Activated naive CD4-positive, alpha-beta T cell treated with anti-CD3 and anti-CD28 coated beads for 36 hours (primary cell): ENCODE results near the gene ZNF771. TPM values are rescaled to one million over a fixed set of nuclear protein-coding genes. Genes with fewer than 3 reads are reported as not detected.
A peak's percentile ranks its signal among the peaks of the same experiment; 100 is the strongest.

Source experiments
- CTCF ChIA-PET: fragments of 350-600 bp; sonication (Branson Sonifier 250); formaldehyde crosslinking; loops from one replicate; lab custom pipeline; 2021; ENCODE audit warnings: antibody characterized with exemption; lab: Charles Lee
- DNase-seq: peaks from one replicate; pipeline ENCODE4 v3.0.0-alpha.2; 2020
- H3K27ac Mint-ChIP-seq: one replicate; pipeline ENCODE4 v1.8.0; 2021; ENCODE audit warnings: mild to moderate bottlenecking, mixed read lengths
- H3K27me3 Mint-ChIP-seq: one replicate; pipeline ENCODE4 v1.8.0; 2021; ENCODE audit warnings: low read depth, mixed read lengths
- H3K36me3 Mint-ChIP-seq: one replicate; pipeline ENCODE4 v1.8.0; 2021; ENCODE audit warnings: low read depth, mixed read lengths
- H3K4me1 Mint-ChIP-seq: one replicate; pipeline ENCODE4 v1.8.0; 2021; ENCODE audit warnings: low read depth, mixed read lengths
- H3K4me3 Mint-ChIP-seq: one replicate; pipeline ENCODE4 v1.8.0; 2021; ENCODE audit warnings: mild to moderate bottlenecking, moderate library complexity, mixed read lengths
- H3K9me3 Mint-ChIP-seq: one replicate; pipeline ENCODE4 v1.8.0; 2021; ENCODE audit warnings: mixed read lengths
- intact Hi-C: fragments of 100-400 bp; cut with micrococcal nuclease; formaldehyde crosslinking; loops from one replicate; pipeline ENCODE4 v1.15.1; 2023
- total RNA-seq, 2 experiments: library from RNA; stranded (reverse); gene quantifications; one replicate each; pipeline ENCODE4 v1.2.3, GENCODE V29; 2021

Gene ZNF771
- total RNA-seq, 2 experiments from 2014 or later: 3.4 to 4.7 TPM

- DNase-seq: no peak
- peak overlapping the region; percentile 94 for H3K4me3 Mint-ChIP-seq
- H3K27ac Mint-ChIP-seq: peak overlapping the region; percentile 72
- H3K36me3 Mint-ChIP-seq: peaks cover 18% of the 10 kb centered on the region
- intact Hi-C loops: no loop called here
- H3K27me3 Mint-ChIP-seq: no peaks in the 10 kb centered on the region
- H3K9me3 Mint-ChIP-seq: no peaks in the 10 kb centered on the region
- CTCF ChIA-PET: interaction anchor here (0.6 to 1.6 kb wide), 5 partner anchors 14 to 177 kb away, joined by 3 to 6 read pairs (median 5); partner anchors contain the start of gene SEPTIN1
- H3K4me1 Mint-ChIP-seq: peaks cover 46% of the 10 kb centered on the region
Measured at GRCh38 chr16:30369091-30369937, 38.1 kb upstream of the ZNF771 start.

GRCh38 chr16:30369938-30370455, 37.4 kb upstream of the ZNF771 start:
- Mint-ChIP-seq H3K9me3 (no peaks in the 10 kb centered on the region), H3K27ac (no peak overlapping the region), H3K27me3 (no peaks in the 10 kb centered on the region), H3K4me3 (peak overlapping the region; percentile 94), H3K36me3 (peaks cover 16% of the 10 kb centered on the region), H3K4me1 (peaks cover 45% of the 10 kb centered on the region)
- no peak for DNase-seq
- CTCF ChIA-PET: interaction anchor here (1.0 to 1.6 kb wide), 3 partner anchors 13 to 40 kb away, joined by 5 to 9 read pairs (median 6); partner anchors contain the start of gene SEPTIN1
- intact Hi-C loops: loop anchor here (1.0 to 10.0 kb wide), 12 partner anchors 8 to 555 kb away; partner anchors contain the start of genes ALDOA, CD2BP2, FBRS and FBXL19

GRCh38 chr16:30370456-30371247, 36.8 kb upstream of the ZNF771 start, which contains the start of gene TBC1D10B:
TSS of gene TBC1D10B (minus strand) at chr16:30370494. CDS start at chr16:30370183, 311 bp downstream.
- H3K4me3 Mint-ChIP-seq: peak within 1 kb of the TSS; percentile 94
- peaks cover 12% of the 10 kb centered on the region for H3K36me3 Mint-ChIP-seq
- H3K4me1 Mint-ChIP-seq: peaks cover 40% of the 10 kb centered on the region
- intact Hi-C loops: loop anchor here (1.0 to 10.0 kb wide), 13 partner anchors 8 to 554 kb away; partner anchors contain the start of genes ALDOA, CD2BP2, FBRS and FBXL19
- peak; percentile 100 for DNase-seq
- CTCF ChIA-PET: interaction anchor here (0.8 to 2.7 kb wide), 7 partner anchors 13 to 258 kb away, joined by 3 to 10 read pairs (median 6); partner anchors contain the start of genes SEPTIN1 and ZNF771
- H3K27ac Mint-ChIP-seq: peak within 1 kb of the TSS; percentile 98
- H3K9me3 Mint-ChIP-seq: no peaks in the 10 kb centered on the region
- no peaks in the 10 kb centered on the region for H3K27me3 Mint-ChIP-seq

- peak overlapping the region; percentile 91 for H3K4me3 Mint-ChIP-seq
Measured at GRCh38 chr16:30371248-30371816, 36.1 kb upstream of the ZNF771 start.

GRCh38 chr16:30372038-30372712, 35.2 kb upstream of the ZNF771 start:
- peak overlapping the region; percentile 98 for H3K27ac Mint-ChIP-seq
- intact Hi-C loops: loop anchor here (5.0 to 10.0 kb wide), 2 partner anchors 550 to 553 kb away; partner anchors contain the start of genes FBXL19 and MVP
- no peak for DNase-seq
- CTCF ChIA-PET: interaction anchor here (0.6 to 2.7 kb wide), 5 partner anchors 11 to 86 kb away, joined by 3 to 10 read pairs (median 6); partner anchors contain the start of genes SEPTIN1 and ZNF771
- H3K4me1 Mint-ChIP-seq: peaks cover 32% of the 10 kb centered on the region
- no peaks in the 10 kb centered on the region for H3K27me3 Mint-ChIP-seq
- H3K9me3 Mint-ChIP-seq: no peaks in the 10 kb centered on the region
- H3K36me3 Mint-ChIP-seq: peaks cover 6% of the 10 kb centered on the region
- peak overlapping the region; percentile 91 for H3K4me3 Mint-ChIP-seq

More at GRCh38 chr16:30371248-30371816, 36.1 kb upstream of the ZNF771 start:
- H3K27me3 Mint-ChIP-seq: no peaks in the 10 kb centered on the region
- peaks cover 38% of the 10 kb centered on the region for H3K4me1 Mint-ChIP-seq
- H3K27ac Mint-ChIP-seq: peak overlapping the region; percentile 98
- H3K36me3 Mint-ChIP-seq: peaks cover 11% of the 10 kb centered on the region
- intact Hi-C loops: loop anchor here (1.0 to 10.0 kb wide), 6 partner anchors 164 to 553 kb away; partner anchors contain the start of genes ALDOA, FBRS, FBXL19 and MVP
- no peaks in the 10 kb centered on the region for H3K9me3 Mint-ChIP-seq
- CTCF ChIA-PET: interaction anchor here (0.6 to 2.7 kb wide), 8 partner anchors 11 to 259 kb away, joined by 3 to 10 read pairs (median 5); partner anchors contain the start of genes SEPTIN1 and ZNF771
- DNase-seq: no peak

GRCh38 chr16:30372725-30373124, 34.7 kb upstream of the ZNF771 start:
- no peaks in the 10 kb centered on the region for H3K9me3 Mint-ChIP-seq
- CTCF ChIA-PET: interaction anchor here (2.7 kb wide), 1 partner anchor 37 kb away, joined by 10 read pairs; no protein-coding TSS in a partner anchor
- intact Hi-C loops: loop anchor here (5.0 to 10.0 kb wide), 2 partner anchors 550 to 552 kb away; partner anchors contain the start of genes FBXL19 and MVP
- no peak overlapping the region for H3K27ac Mint-ChIP-seq
- no peak overlapping the region for H3K4me3 Mint-ChIP-seq
- H3K4me1 Mint-ChIP-seq: peaks cover 29% of the 10 kb centered on the region
- H3K36me3 Mint-ChIP-seq: peaks cover 4% of the 10 kb centered on the region
- DNase-seq: no peak
- H3K27me3 Mint-ChIP-seq: no peaks in the 10 kb centered on the region

GRCh38 chr16:30374538-30374937, 32.9 kb upstream of the ZNF771 start, which contains the start of gene MYL11:
TSS of gene MYL11 (plus strand) at chr16:30374802. CDS start at chr16:30374858, 56 bp downstream.
- Mint-ChIP-seq H3K4me1 (peaks cover 30% of the 10 kb centered on the region), H3K27ac (peak within 1 kb of the TSS; percentile 99), H3K4me3 (no peak within 1 kb of the TSS), H3K27me3 (no peaks in the 10 kb centered on the region), H3K9me3 (no peaks in the 10 kb centered on the region), H3K36me3 (peaks cover 12% of the 10 kb centered on the region)
- intact Hi-C loops: loop anchor here (5.0 to 10.0 kb wide), 2 partner anchors 550 to 552 kb away; partner anchors contain the start of genes FBXL19 and MVP
- CTCF ChIA-PET: no interaction called here
- DNase-seq: no peak

GRCh38 chr16:30375864-30376263, 31.5 kb upstream of the ZNF771 start:
- H3K27ac Mint-ChIP-seq: peak overlapping the region; percentile 99
- no peak for DNase-seq
- no peak overlapping the region for H3K4me3 Mint-ChIP-seq
- peaks cover 21% of the 10 kb centered on the region for H3K36me3 Mint-ChIP-seq
- no peaks in the 10 kb centered on the region for H3K27me3 Mint-ChIP-seq
- H3K9me3 Mint-ChIP-seq: no peaks in the 10 kb centered on the region
- CTCF ChIA-PET: no interaction called here
- intact Hi-C loops: loop anchor here (5.0 to 10.0 kb wide), 2 partner anchors 96 to 549 kb away; partner anchors contain the start of genes FBXL19 and ITGAL
- peaks cover 40% of the 10 kb centered on the region for H3K4me1 Mint-ChIP-seq

- intact Hi-C loops: loop anchor here (5.0 to 10.0 kb wide), 2 partner anchors 96 to 548 kb away; partner anchors contain the start of genes FBXL19 and ITGAL
- Mint-ChIP-seq H3K4me3 (no peak overlapping the region), H3K9me3 (no peaks in the 10 kb centered on the region), H3K27me3 (no peaks in the 10 kb centered on the region), H3K27ac (peak overlapping the region; percentile 99), H3K36me3 (peaks cover 25% of the 10 kb centered on the region), H3K4me1 (peaks cover 40% of the 10 kb centered on the region)
- CTCF ChIA-PET: no interaction called here
- no peak for DNase-seq
Measured at GRCh38 chr16:30376461-30376902, 30.9 kb upstream of the ZNF771 start.

GRCh38 chr16:30377050-30377811, 30.2 kb upstream of the ZNF771 start:
- no peak for DNase-seq
- peaks cover 37% of the 10 kb centered on the region for H3K4me1 Mint-ChIP-seq
- peaks cover 25% of the 10 kb centered on the region for H3K36me3 Mint-ChIP-seq
- no peaks in the 10 kb centered on the region for H3K9me3 Mint-ChIP-seq
- H3K27me3 Mint-ChIP-seq: no peaks in the 10 kb centered on the region
- peak overlapping the region; percentile 99 for H3K4me3 Mint-ChIP-seq
- intact Hi-C loops: loop anchor here (5.0 to 10.0 kb wide), 2 partner anchors 95 to 548 kb away; partner anchors contain the start of genes FBXL19 and ITGAL
- peak overlapping the region; percentile 99 for H3K27ac Mint-ChIP-seq
- CTCF ChIA-PET: interaction anchor here (1.1 kb wide), 1 partner anchor 32 kb away, joined by 3 read pairs; no protein-coding TSS in a partner anchor
